HepG2 (cell line): ENCODE data around the gene TNFRSF9. TPM values are rescaled to one million over a fixed set of nuclear protein-coding genes. Genes with fewer than 3 reads are reported as not detected.

ENCODE experiments used
- ATAC-seq: fragments of 200-7000 bp; cut with Tn5 transposase; 3 replicates; pipeline ENCODE4 v1.9.1; 2020; ENCODE audit warnings: mild to moderate bottlenecking, moderate library complexity
- BruUV-seq: library from RNA; stranded (reverse); fragments of 400-500 nt; replicated peaks from 2 replicates; lab custom pipeline; 2021; lab: Mats Ljungman, UMichigan
- CTCF ChIA-PET: fragments of 300-600 bp; formaldehyde crosslinking; extraction: SDS; loops from one replicate; lab custom pipeline; 2021; ENCODE audit warnings: low total read pairs, inconsistent platforms, low intra/inter-chr PET ratio; lab: Yijun Ruan, JAX
- POLR2A ChIA-PET: fragments of 350-600 bp; sonication (Branson Sonifier 250); formaldehyde crosslinking; loops from one replicate; lab custom pipeline; 2020; ENCODE audit warnings: antibody characterized with exemption, inconsistent platforms; lab: Yijun Ruan, JAX
- DNase-seq: peaks from one replicate; pipeline ENCODE4 v3.0.0-alpha.2; 2015; ENCODE audit warnings: low spot score
- FAIRE-seq: peaks from 3 replicates; lab custom pipeline; 2011; peaks lifted over from hg19 to GRCh38; lab: Jason Lieb, UNC
- H2AFZ ChIP-seq: one replicate; pipeline ENCODE4 v1.6.1; 2011; ENCODE audit warnings: low read length, inconsistent platforms
- H3K27ac ChIP-seq: fragments of 300-600 bp; 3 replicates; pipeline ENCODE4 v1.8.0; 2011; ENCODE audit warnings: mixed run types, mild to moderate bottlenecking, mixed read lengths, low read length, inconsistent platforms; ENCODE audit not compliant: insufficient read depth; ENCODE audit errors: extremely low read length
- H3K27me3 ChIP-seq, 2 experiments: fragments of 200-600 bp in 1 of 2; 2 replicates in 1 of 2; 3 replicates in 1 of 2; pipeline versions ENCODE4 v1.6.0 to v1.8.0; 2011; ENCODE audit warnings: low read length in 2 of 2, mild to moderate bottlenecking in 2 of 2, moderate library complexity in 2 of 2, inconsistent platforms in 1 of 2; ENCODE audit not compliant: insufficient read depth in 2 of 2, control insufficient read depth in 1 of 2
- H3K36me3 ChIP-seq, 2 experiments: fragments of 200-600 bp in 1 of 2; replicated peaks in 1 of 2; 2 replicates in 1 of 2; 3 replicates in 1 of 2; pipeline versions ENCODE4 v1.5.1 to v1.8.0; 2011; ENCODE audit warnings: low read length in 2 of 2, inconsistent platforms in 1 of 2; ENCODE audit not compliant: insufficient read depth in 2 of 2, control insufficient read depth in 1 of 2
- H3K4me1 ChIP-seq: 2 replicates; pipeline ENCODE4 v1.5.1; 2012; ENCODE audit warnings: low read length, inconsistent platforms; ENCODE audit not compliant: insufficient read depth
- H3K4me2 ChIP-seq: 2 replicates; pipeline ENCODE4 v1.6.0; 2011; ENCODE audit warnings: low read depth, low read length, inconsistent platforms
- H3K4me3 ChIP-seq, 3 experiments: fragments of 200-600 bp in 1 of 3; sonication (generic), shearing (Covaris generic) in 1 of 3; replicated peaks in 1 of 3; 2 replicates each; pipeline ENCODE4 v1.5.1; 2011 to 2016; ENCODE audit warnings: low read length in 3 of 3, inconsistent platforms in 2 of 3, low read depth in 2 of 3, mild to moderate bottlenecking in 2 of 3, control low read depth in 1 of 3, mixed read lengths in 1 of 3; ENCODE audit not compliant: insufficient read depth in 1 of 3
- H3K79me2 ChIP-seq: one replicate; pipeline ENCODE4 v1.6.1; 2011; ENCODE audit warnings: low read length, inconsistent platforms; ENCODE audit not compliant: insufficient read depth
- H3K9ac ChIP-seq: 2 replicates; pipeline ENCODE4 v1.6.0; 2011; ENCODE audit warnings: mild to moderate bottlenecking, low read depth, low read length, inconsistent platforms; ENCODE audit not compliant: insufficient read depth
- H3K9me3 ChIP-seq: 2 replicates; pipeline ENCODE4 v1.5.1; 2012; ENCODE audit warnings: mild to moderate bottlenecking, low read length
- H4K20me1 ChIP-seq: 2 replicates; pipeline ENCODE4 v1.6.0; 2011; ENCODE audit warnings: inconsistent platforms, mild to moderate bottlenecking, low read length, moderate library complexity; ENCODE audit not compliant: insufficient read depth
- BHLHE40 ChIP-seq: IDR thresholded peaks from 2 replicates; pipeline ENCODE4 v1.6.1; 2011; ENCODE audit warnings: low read length, improper control_type of control experiment
- CAMTA2 ChIP-seq: sonication (generic); formaldehyde crosslinking; IDR thresholded peaks from 2 replicates; pipeline ENCODE4 v1.4.0; 2020; ENCODE audit warnings: mild to moderate bottlenecking, missing genetic modification reagents, borderline replicate concordance
- CHCHD3 ChIP-seq: sonication (generic); formaldehyde crosslinking; IDR thresholded peaks from 2 replicates; pipeline ENCODE4 v1.8.0; 2022; ENCODE audit warnings: mild to moderate bottlenecking, missing genetic modification reagents, moderate library complexity
- GFI1 ChIP-seq: sonication (generic); formaldehyde crosslinking; IDR thresholded peaks from 2 replicates; pipeline ENCODE4 v1.5.0; 2020; ENCODE audit warnings: missing genetic modification reagents, mild to moderate bottlenecking, borderline replicate concordance
- HNF4G ChIP-seq, 2 experiments: sonication (generic) in 1 of 2; formaldehyde crosslinking in 1 of 2; IDR thresholded peaks; 2 replicates each; pipeline versions ENCODE4 v1.4.0 to v1.6.1; 2011 to 2020; ENCODE audit warnings: borderline replicate concordance in 2 of 2, low read depth in 2 of 2, mild to moderate bottlenecking in 2 of 2, low read length in 1 of 2, missing genetic modification reagents in 1 of 2, moderate library complexity in 1 of 2
- HOMEZ ChIP-seq: IDR thresholded peaks from 2 replicates; pipeline ENCODE4 v1.6.1; 2016; ENCODE audit warnings: low read depth
- IRF1 ChIP-seq: sonication (generic); formaldehyde crosslinking; IDR thresholded peaks from 2 replicates; pipeline ENCODE4 v1.4.0; 2020; ENCODE audit warnings: low read depth, mild to moderate bottlenecking, missing genetic modification reagents
- SETDB1 ChIP-seq: sonication (generic); formaldehyde crosslinking; IDR thresholded peaks from 2 replicates; pipeline ENCODE4 v1.5.1; 2020; ENCODE audit warnings: missing genetic modification reagents, mild to moderate bottlenecking, borderline replicate concordance
- SKI ChIP-seq: fragments of 450-650 bp; IDR thresholded peaks from one replicate; pipeline ENCODE4 v1.6.1; 2018; ENCODE audit warnings: mild to moderate bottlenecking; ENCODE audit not compliant: partially characterized antibody
- SMAD9 ChIP-seq: sonication (generic); formaldehyde crosslinking; IDR thresholded peaks from 2 replicates; pipeline ENCODE4 v1.5.1; 2020; ENCODE audit warnings: mild to moderate bottlenecking, missing genetic modification reagents
- SSRP1 ChIP-seq: IDR thresholded peaks from 2 replicates; pipeline ENCODE4 v1.6.1; 2016; ENCODE audit warnings: control low read depth
- ZNF20 ChIP-seq: sonication (generic); formaldehyde crosslinking; IDR thresholded peaks from 2 replicates; pipeline ENCODE4 v1.4.0; 2020; ENCODE audit warnings: mild to moderate bottlenecking, moderate library complexity, missing genetic modification reagents
- ZNF230 ChIP-seq: sonication (generic); formaldehyde crosslinking; IDR thresholded peaks from 2 replicates; pipeline ENCODE4 v1.4.0; 2020; ENCODE audit warnings: mild to moderate bottlenecking, missing genetic modification reagents
- ZNF280D ChIP-seq: sonication (generic); formaldehyde crosslinking; IDR thresholded peaks from 2 replicates; pipeline ENCODE4 v1.5.1; 2020; ENCODE audit warnings: mild to moderate bottlenecking, missing genetic modification reagents
- ZNF597 ChIP-seq: sonication (generic); formaldehyde crosslinking; IDR thresholded peaks from 2 replicates; pipeline ENCODE4 v1.5.0; 2020; ENCODE audit warnings: missing genetic modification reagents
- ZNF678 ChIP-seq: sonication (generic); formaldehyde crosslinking; IDR thresholded peaks from 2 replicates; pipeline ENCODE4 v1.4.0; 2020; ENCODE audit warnings: mild to moderate bottlenecking, missing genetic modification reagents
- ZNF749 ChIP-seq: sonication (generic); formaldehyde crosslinking; IDR thresholded peaks from 2 replicates; pipeline ENCODE4 v1.8.0; 2022; ENCODE audit warnings: mild to moderate bottlenecking, missing genetic modification reagents, moderate library complexity, borderline replicate concordance
- ZNF780A ChIP-seq: sonication (generic); formaldehyde crosslinking; IDR thresholded peaks from 2 replicates; pipeline ENCODE4 v1.8.0; 2022; ENCODE audit warnings: mild to moderate bottlenecking, missing genetic modification reagents, moderate library complexity
- ZNF891 ChIP-seq: sonication (generic); formaldehyde crosslinking; IDR thresholded peaks from 2 replicates; pipeline ENCODE4 v1.5.0; 2020; ENCODE audit warnings: mild to moderate bottlenecking, missing genetic modification reagents
- WGBS: methylation state at CpG from one replicate; pipeline ENCODE4 v1.1.6; 2017; ENCODE audit warnings: low lambda C conversion rate; 5-methylcytosine and 5-hydroxymethylcytosine counted together
- in situ Hi-C: cut with HindIII; loops from 2 replicates; pipeline ENCODE4 v1.10.0; 2017; ENCODE audit warnings: low pct_unique_long_range_greater_than_20kb; ENCODE audit not compliant: extremely low pct_ligation_motif_present
- intact Hi-C: fragments of 100-400 bp; cut with micrococcal nuclease; formaldehyde crosslinking; loops from one replicate; pipeline ENCODE4 v1.10.0; 2022; ENCODE audit not compliant: unreplicated experiment
- polyA plus RNA-seq, 8 experiments: library from polyadenylated mRNA; depleted of rRNA in 3 of 8; stranded (reverse) in 7 of 8; unstranded in 1 of 8; fragments of >200 nt; fragmentation: Illumina TruSeq in 4 of 8; extraction: Trizol in 4 of 8; gene quantifications; 2 replicates each; pipeline versions ENCODE4 v1.2.1 to v1.2.3, GENCODE V29; 2011 to 2016; ENCODE audit warnings: low read depth in 4 of 8, missing spikeins in 1 of 8, mixed read lengths in 1 of 8; ENCODE audit not compliant: insufficient read depth in 1 of 8
- total RNA-seq, 5 experiments: library from RNA; depleted of rRNA; stranded (reverse); fragments of >200 nt; fragmentation: Illumina TruSeq; extraction: Trizol; gene quantifications; 2 replicates each; pipeline ENCODE4 v1.2.3, GENCODE V29; 2016; ENCODE audit warnings: low read depth in 1 of 5

The TNFRSF9 gene
- total and polyA plus RNA-seq, 2 of the 13 experiments (the other 11 are each of a cell fraction or from before 2014, with no cell fraction given) = 0.07 TPM; not detected in 1

GRCh38 chr1:7928247-7928646, 12.4 kb downstream of the TNFRSF9 start:
- Histone ChIP-seq H3K27me3 (peaks cover 1 to 11% of the 10 kb centered on the region in 2 experiments; a peak in 2 of 5 replicates), H3K36me3 (no peaks in the 10 kb centered on the region), H3K9me3 (no peaks in the 10 kb centered on the region), H2AFZ (no peak overlapping the region), H3K79me2 (no peaks in the 10 kb centered on the region), H3K4me1 (no peaks in the 10 kb centered on the region), H4K20me1 (no peaks in the 10 kb centered on the region), H3K4me3 (no peak overlapping the region), H3K4me2 (no peak overlapping the region), H3K9ac (no peak overlapping the region), H3K27ac (no peak overlapping the region)
- intact Hi-C loops (no loop called here), in situ Hi-C loops (no loop called here)
- DNase-seq (no peak), FAIRE-seq (no peak), ATAC-seq (no peak)
- BruUV-seq = no TSS peak
- 12% methylated on average over 4 of the region's 4 CpGs for WGBS
- CTCF ChIA-PET = no interaction called here
- POLR2A ChIA-PET = no interaction called here
- TF ChIP-seq CAMTA2 (no peak), ZNF749 (CRISPR knock-in tag) (no peak), ZNF780A (CRISPR knock-in tag) (no peak), SMAD9 (CRISPR knock-in tag) (no peak), BHLHE40 (no peak), IRF1 (CRISPR knock-in tag) (no peak), ZNF230 (CRISPR knock-in tag) (no peak), ZNF891 (no peak), ZNF678 (CRISPR knock-in tag) (no peak), GFI1 (no peak), ZNF597 (CRISPR knock-in tag) (no peak), HOMEZ (no peak), ZNF280D (CRISPR knock-in tag) (no peak), SSRP1 (CRISPR knock-in tag) (no peak), SKI (no peak), CHCHD3 (CRISPR knock-in tag) (no peak), ZNF20 (CRISPR knock-in tag) (no peak), SETDB1 (CRISPR knock-in tag) (no peak), HNF4G (IDR thresholded peaks at IDR 0.05; ENCODE audit: borderline replicate concordance, low read depth, low read length) (no peak), HNF4G (CRISPR knock-in tag; IDR thresholded peaks at IDR 0.05; ENCODE audit: borderline replicate concordance, low read depth) (no peak)
